Measurements from ENCODE around the gene STX19. TPM values are rescaled to one million over a fixed set of nuclear protein-coding genes. Genes with fewer than 3 reads are reported as not detected.

Gene STX19
- total and polyA plus RNA-seq, 2 of the 13 experiments (the other 11 are each of a cell fraction or from before 2014, with no cell fraction given), result not detected

GRCh38 chr3:94062513-94063404 lies 34.4 kb upstream of the STX19 start, which contains the start of the genes DHFR2 and NSUN3 (continued):
- TF ChIP-seq, protein P1, sequence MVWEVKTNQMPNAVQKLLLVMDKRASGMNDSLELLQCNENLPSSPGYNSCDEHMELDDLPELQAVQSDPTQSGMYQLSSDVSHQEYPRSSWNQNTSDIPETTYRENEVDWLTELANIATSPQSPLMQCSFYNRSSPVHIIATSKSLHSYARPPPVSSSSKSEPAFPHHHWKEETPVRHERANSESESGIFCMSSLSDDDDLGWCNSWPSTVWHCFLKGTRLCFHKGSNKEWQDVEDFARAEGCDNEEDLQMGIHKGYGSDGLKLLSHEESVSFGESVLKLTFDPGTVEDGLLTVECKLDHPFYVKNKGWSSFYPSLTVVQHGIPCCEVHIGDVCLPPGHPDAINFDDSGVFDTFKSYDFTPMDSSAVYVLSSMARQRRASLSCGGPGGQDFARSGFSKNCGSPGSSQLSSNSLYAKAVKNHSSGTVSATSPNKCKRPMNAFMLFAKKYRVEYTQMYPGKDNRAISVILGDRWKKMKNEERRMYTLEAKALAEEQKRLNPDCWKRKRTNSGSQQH (CRISPR knock-in tag; IDR thresholded peaks at IDR 0.05; ENCODE audit: low read depth), result peak; percentile 27; the same call in 1 of the 2 replicates
- TF ChIP-seq NR1H2 (CRISPR knock-in tag; IDR thresholded peaks at IDR 0.05; ENCODE audit: borderline replicate concordance, low read depth), result no peak
- TF ChIP-seq, protein P2, sequence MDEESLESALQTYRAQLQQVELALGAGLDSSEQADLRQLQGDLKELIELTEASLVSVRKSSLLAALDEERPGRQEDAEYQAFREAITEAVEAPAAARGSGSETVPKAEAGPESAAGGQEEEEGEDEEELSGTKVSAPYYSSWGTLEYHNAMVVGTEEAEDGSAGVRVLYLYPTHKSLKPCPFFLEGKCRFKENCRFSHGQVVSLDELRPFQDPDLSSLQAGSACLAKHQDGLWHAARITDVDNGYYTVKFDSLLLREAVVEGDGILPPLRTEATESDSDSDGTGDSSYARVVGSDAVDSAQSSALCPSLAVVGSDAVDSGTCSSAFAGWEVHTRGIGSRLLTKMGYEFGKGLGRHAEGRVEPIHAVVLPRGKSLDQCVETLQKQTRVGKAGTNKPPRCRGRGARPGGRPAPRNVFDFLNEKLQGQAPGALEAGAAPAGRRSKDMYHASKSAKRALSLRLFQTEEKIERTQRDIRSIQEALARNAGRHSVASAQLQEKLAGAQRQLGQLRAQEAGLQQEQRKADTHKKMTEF (CRISPR knock-in tag; IDR thresholded peaks at IDR 0.05), result peak; percentile 59
- 0 out of 2 replicates have a peak, but pooled peaks have one; percentile 28 for TF ChIP-seq ZFP90 (CRISPR knock-in tag; IDR thresholded peaks at IDR 0.05; ENCODE audit: borderline replicate concordance)
- TF ChIP-seq ZNF431 (CRISPR knock-in tag; IDR thresholded peaks at IDR 0.05; ENCODE audit: borderline replicate concordance, low read depth), result peak; percentile 42; the same call in 1 of the 2 replicates
- peak; percentile 89; the same call in 1 of the 2 replicates for TF ChIP-seq ETV5 (CRISPR knock-in tag; IDR thresholded peaks at IDR 0.05; ENCODE audit: borderline replicate concordance)
- TF ChIP-seq PBX2 (CRISPR knock-in tag; IDR thresholded peaks at IDR 0.05), result no peak
- TF ChIP-seq RAD21 (CRISPR knock-in tag; IDR thresholded peaks at IDR 0.05), result 0 out of 2 replicates have a peak, but pooled peaks have one; percentile 10
- TF ChIP-seq SOX13 (IDR thresholded peaks at IDR 0.05), result no peak
- peak in 1 of 2 experiments; percentile 26; a peak in 1 of 4 replicates for TF ChIP-seq SOX13 (CRISPR knock-in tag; conservative IDR thresholded peaks at IDR 0.05 in 1 of 2, IDR thresholded peaks at IDR 0.05 in 1 of 2)
- TF ChIP-seq HDAC1 (CRISPR knock-in tag; IDR thresholded peaks at IDR 0.05), result 0 out of 2 replicates have a peak, but pooled peaks have one; percentile 24
- peak; percentile 96 for TF ChIP-seq YEATS2 (CRISPR knock-in tag; IDR thresholded peaks at IDR 0.05; ENCODE audit: borderline replicate concordance)
- TF ChIP-seq, protein P3, sequence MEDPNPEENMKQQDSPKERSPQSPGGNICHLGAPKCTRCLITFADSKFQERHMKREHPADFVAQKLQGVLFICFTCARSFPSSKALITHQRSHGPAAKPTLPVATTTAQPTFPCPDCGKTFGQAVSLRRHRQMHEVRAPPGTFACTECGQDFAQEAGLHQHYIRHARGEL (CRISPR knock-in tag; IDR thresholded peaks at IDR 0.05), result no peak
- TF ChIP-seq ZNF501 (CRISPR knock-in tag; IDR thresholded peaks at IDR 0.05), result peak; percentile 91
- TF ChIP-seq, protein P4, sequence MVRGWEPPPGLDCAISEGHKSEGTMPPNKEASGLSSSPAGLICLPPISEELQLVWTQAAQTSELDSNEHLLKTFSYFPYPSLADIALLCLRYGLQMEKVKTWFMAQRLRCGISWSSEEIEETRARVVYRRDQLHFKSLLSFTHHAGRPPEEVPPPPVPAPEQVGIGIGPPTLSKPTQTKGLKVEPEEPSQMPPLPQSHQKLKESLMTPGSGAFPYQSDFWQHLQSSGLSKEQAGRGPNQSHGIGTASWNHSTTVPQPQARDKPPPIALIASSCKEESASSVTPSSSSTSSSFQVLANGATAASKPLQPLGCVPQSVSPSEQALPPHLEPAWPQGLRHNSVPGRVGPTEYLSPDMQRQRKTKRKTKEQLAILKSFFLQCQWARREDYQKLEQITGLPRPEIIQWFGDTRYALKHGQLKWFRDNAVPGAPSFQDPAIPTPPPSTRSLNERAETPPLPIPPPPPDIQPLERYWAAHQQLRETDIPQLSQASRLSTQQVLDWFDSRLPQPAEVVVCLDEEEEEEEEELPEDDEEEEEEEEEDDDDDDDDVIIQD (CRISPR knock-in tag; IDR thresholded peaks at IDR 0.05; ENCODE audit: low read depth), result peak; percentile 86
- TF ChIP-seq KMT2A (CRISPR knock-in tag; IDR thresholded peaks at IDR 0.05), result peak; percentile 92
- peak; percentile 97 for TF ChIP-seq KAT8 (CRISPR knock-in tag; IDR thresholded peaks at IDR 0.05)
- TF ChIP-seq MAFF (IDR thresholded peaks at IDR 0.05; ENCODE audit: low read depth, low read length), result peak; percentile 88
- TF ChIP-seq CREB3 (CRISPR knock-in tag; IDR thresholded peaks at IDR 0.05), result no peak
- TF ChIP-seq GATAD1 (CRISPR knock-in tag; IDR thresholded peaks at IDR 0.05), result peak; percentile 89
